GM18519 (cell line): ENCODE data around the gene BRCA1.
A peak's percentile ranks its signal among the peaks of the same experiment; 100 is the strongest.
"Not testable (repeated sequence)": the region's sequence is repeated elsewhere in the genome, so short reads cannot be mapped to it uniquely, and the experiment has no call there.

Source experiments
- ATAC-seq: cut with Tn5 transposase; IDR thresholded peaks from one replicate; pipeline ENCODE4 v1.9.1; 2021; ENCODE audit warnings: mild to moderate bottlenecking, moderate library complexity; ENCODE audit not compliant: unreplicated experiment, low FRiP score

Gene BRCA1

DNA sequence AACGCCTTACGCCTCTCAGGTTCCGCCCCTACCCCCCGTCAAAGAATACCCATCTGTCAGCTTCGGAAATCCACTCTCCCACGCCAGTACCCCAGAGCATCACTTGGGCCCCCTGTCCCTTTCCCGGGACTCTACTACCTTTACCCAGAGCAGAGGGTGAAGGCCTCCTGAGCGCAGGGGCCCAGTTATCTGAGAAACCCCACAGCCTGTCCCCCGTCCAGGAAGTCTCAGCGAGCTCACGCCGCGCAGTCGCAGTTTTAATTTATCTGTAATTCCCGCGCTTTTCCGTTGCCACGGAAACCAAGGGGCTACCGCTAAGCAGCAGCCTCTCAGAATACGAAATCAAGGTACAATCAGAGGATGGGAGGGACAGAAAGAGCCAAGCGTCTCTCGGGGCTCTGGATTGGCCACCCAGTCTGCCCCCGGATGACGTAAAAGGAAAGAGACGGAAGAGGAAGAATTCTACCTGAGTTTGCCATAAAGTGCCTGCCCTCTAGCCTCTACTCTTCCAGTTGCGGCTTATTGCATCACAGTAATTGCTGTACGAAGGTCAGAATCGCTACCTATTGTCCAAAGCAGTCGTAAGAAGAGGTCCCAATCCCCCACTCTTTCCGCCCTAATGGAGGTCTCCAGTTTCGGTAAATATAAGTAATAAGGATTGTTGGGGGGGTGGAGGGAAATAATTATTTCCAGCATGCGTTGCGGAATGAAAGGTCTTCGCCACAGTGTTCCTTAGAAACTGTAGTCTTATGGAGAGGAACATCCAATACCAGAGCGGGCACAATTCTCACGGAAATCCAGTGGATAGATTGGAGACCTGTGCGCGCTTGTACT lies at the start of gene BRCA1:
TSS of gene BRCA1 (minus strand) at position 232 of the 834 bp plus-strand sequence. CDS start 1,268 bp downstream, outside the sequence.
- peak; percentile 91 for ATAC-seq

DNA sequence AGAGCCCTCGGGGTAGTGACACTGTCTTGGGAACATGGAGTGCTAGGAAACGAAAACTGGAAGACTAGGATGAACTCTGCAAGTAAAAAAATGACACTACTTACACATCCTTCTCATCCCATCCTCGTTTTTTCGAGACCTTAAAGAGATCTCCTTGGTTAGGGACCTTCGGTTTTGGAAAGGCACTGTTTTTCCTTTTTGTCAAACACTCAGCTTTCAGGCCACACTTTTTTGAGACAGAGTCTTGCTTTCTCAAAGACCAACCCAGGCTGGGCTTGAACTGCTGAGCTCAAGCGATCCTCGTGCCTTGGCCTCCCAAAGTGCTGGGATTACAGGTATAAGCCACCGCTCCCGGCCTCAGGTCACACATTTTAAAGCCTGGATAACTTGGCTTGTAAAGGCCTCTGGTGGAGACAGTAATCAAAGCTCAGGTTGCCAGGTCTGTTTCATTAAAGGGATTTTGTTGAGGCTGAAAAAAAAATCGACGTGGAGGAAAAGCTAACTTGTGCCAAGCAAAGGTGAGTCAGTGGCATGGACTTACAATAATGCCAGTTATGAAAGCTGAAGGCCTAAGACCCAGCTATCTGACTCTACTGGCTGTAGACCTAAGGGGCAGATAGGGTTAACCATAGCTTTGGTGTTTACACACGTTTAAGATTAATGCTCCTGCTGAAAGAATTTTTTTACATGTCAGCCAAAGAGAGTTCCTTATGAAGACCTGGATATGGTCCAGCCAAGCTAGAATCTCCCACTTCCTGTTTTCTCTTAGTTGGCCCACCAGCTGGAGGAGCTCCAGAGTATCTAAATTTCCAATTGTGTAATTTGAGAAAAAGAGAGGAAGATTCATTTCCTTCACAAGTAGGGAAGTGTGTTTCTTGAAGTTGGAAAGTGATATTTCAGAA lies 46.7 kb upstream of the BRCA1 start:
- no peak for ATAC-seq

DNA sequence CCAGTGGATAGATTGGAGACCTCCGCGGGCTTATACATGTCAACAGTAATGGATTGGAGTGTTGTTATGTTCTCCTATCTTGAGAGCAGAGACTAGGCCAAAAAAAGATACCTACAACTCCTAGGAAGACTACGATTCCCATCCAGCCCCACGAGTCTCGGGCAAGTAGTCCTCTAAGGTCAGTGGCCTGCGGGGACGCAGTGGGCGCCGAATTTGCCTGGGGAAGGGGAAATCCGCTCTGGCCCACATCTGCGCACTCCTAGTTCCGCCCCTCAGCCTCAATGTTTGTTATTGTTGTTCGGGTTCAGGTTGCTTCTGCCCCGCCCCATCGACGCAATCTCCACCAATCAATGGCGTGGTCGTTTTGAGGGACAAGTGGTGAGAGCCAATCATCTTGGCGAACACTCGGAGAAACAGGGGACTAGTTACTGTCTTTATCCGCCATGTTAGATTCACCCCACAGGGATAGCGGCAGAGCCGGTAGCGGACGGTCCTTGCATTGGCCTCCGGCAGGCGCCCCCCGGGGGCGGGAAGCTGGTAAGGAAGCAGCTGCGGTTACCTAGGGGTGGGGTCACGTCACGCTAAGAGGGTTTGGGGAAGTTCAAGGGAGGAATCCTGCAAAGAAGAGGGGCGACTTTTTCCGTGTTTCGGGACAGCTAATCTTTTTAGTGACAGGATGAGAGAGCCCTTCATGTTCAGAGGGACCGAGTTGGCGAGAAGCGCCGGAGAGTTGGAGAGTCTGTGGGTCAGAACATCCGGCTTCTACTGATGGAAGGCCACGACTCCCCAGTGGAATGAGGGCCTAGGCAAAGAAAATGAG lies 45.8 kb upstream of the BRCA1 start, which contains the start of gene NBR1:
TSS of gene NBR1 (plus strand) at position 449 of the 820 bp plus-strand sequence. CDS start 4,586 bp downstream, outside the sequence.
- ATAC-seq: peak; percentile 77

DNA sequence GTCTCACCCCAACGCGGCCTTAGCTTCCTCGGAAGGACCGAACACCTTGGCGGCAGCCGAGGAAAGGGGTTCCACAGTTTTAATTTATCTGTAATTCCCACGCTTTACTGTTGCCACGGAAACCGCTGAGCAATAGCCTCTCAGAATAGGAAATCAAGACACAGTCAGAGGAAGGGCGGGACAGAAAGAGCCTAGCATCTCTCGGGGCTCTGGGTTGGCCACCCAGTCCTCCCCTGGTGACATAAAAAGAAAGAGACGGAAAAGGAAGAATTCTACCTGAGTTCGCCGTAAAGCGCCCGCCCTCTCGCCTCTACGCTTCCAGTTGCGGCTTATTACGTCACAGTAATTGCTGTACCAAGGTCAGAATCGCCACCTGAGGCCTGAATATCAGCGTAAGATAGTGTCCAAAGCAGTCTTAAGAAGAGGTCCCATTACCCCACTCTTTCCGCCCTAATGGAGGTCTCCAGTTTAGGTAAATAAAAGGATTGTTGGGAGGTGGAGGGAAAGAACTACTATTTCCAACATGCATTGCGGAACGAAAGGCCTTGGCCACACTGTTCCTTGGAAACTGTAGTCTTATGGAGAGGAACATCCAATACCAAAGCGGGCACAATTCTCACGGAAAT lies 45.1 kb upstream of the BRCA1 start:
- peak; percentile 43 for ATAC-seq

DNA sequence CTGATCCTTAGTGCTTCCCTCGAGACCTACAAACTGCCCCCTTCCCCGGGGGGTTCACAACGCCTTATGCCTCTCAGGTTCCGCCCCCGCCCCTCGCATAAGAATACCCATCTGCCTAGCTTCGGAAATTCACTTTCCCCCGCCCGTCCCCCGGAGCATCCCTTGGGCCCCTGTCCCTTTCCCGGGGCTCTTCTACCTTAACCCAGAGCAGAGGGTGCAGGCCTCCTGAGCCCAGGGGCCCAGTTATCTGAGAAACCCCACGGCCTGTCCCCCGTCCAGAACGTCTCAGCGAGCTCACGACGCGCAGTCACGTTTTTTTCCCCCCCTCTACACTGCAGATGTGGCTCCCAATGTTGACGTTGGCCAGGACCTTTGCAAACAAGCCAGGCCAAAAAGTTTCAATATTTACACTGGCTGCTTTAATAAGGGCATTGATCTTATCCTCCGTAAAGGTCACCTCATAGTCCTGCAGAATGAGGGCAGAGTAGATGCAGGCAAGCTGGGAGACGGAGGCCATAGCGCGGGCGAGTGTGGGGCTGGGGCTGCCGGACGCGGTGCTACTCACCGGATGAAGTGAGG lies 44.5 kb upstream of the BRCA1 start:
- ATAC-seq: peak; percentile 13

DNA sequence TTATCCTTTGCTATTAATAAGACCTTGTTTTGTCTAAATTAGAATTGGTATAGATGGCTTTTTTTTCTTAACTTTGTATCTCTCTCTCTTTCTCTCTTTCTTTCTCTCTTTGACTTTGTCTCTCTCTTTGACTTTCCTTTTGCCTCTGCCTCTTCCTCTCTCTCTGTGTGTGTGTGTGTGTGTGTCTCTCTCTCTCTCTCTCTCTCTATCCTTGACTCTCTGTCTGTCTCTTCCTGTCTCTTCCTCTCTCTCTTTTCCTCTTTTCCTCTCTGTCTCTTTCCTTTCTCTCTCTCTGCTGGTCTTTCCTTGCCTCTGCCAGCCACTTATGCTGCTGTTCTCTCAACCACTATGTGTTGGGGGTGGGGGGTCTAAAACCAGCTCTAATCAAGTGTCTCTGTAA lies 40.8 kb upstream of the BRCA1 start:
- ATAC-seq: not testable (repeated sequence)

DNA sequence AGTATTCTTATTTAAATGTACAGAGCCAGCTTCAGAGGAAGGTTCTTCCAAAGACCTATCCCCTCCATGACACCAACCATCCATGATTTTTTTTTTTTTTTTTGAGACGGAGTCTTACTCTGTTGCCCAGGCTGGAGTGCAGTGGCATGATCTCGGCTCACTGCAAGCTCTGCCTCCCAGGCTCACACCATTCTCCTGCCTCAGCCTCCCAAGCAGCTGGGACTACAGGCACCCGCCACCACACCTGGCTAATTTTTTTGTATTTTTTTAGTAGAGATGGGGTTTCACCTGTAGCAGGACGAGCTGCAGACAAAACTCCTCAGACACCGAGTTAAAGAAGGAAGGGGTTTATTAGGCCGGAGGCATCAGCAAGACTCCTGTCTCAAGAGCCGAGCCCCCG lies 34.8 kb upstream of the BRCA1 start:
- not testable (repeated sequence) for ATAC-seq

DNA sequence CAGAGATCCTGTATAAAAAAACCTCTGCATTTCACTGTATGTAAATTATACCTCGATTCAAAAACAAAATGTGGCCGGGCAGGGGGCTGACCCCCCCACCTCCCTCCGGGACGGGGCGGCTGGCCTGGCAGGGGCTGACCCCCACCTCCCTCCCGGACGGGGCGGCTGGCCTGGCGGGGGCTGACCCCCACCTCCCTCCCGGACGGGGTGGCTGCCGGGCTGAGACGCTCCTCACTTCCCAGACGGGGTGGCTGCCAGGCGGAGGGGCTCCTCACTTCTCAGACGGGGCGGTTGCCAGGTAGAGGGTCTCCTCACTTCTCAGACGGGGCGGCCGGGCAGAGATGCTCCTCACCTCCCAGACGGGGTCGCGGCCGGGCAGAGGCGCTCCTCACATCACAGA lies 34.1 kb upstream of the BRCA1 start:
- ATAC-seq: not testable (repeated sequence)

DNA sequence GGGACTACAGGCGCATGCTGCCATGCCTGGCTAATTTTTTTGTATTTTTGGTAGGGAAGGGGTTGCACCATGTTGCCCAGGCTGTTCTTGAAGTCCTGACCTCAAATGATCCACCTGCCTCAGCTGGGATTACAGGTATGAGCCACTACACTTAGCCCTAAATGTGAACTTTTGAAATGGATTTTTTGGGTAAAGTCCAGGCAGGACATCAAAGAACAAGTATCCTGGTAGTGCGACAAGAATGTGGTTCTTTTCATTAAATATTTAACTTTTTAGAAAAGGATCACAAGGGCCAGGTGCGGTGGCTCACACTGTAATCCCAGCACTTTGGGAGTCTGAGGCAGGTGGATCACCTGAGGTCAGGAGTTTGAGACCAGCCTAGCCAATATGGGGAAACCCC lies 30.5 kb upstream of the BRCA1 start:
- no peak for ATAC-seq

DNA sequence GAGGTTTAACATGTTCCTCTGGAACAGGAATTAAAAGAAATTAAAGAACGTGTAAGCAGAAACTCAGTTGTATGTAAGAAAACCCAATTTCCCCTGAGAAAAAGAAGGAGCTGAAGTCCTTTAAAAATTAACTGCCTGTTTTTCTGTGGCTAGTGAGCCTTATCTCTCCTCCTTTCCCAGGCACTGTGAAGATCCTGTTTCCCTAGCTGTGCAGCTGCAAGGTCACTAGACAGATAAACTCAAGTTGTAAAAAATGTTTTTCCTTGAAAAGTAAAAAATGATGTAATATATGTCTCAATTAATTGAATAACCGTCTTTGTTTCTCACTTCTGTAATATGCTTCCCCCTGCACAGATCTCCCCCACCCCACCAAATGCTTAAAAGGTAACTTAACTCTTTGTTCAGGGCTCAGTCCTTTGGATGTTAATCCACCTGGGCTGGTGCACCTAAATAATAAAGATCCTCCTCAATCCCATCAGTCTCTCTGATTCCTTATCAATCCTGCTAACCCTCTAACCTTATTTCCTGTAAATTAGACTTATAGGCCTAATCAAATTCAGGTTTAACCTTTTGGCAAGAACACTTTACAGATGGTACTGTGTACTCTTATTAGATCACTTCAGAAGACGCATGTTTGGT lies 28.2 kb upstream of the BRCA1 start:
- not testable (repeated sequence) for ATAC-seq

DNA sequence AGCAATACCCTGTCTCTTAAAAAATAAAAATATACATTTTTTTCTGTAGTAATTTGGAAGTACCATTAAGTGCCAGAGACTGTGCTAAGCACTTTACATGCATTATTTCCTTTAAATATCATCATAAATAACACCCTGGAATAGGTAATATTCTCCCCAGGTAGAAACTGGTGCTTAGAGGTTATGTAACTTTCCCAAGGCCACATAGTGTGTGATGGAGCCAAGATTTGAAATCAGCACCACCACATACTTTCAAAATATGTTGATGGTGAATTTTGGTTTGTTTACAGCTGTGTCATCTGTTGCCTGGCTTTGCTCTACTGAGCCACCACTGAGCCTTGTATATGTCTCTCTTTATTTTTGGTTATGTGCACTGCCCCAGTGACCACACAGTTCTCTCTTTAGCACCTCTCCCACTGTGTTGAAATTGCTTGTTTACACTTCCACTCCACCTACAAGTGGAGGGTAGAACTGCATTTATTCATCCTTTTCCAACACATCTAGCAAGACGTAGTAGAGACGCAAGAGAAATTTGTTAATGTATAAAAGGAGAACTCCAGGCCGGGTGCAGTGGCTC lies 26.8 kb upstream of the BRCA1 start:
- ATAC-seq: no peak

DNA sequence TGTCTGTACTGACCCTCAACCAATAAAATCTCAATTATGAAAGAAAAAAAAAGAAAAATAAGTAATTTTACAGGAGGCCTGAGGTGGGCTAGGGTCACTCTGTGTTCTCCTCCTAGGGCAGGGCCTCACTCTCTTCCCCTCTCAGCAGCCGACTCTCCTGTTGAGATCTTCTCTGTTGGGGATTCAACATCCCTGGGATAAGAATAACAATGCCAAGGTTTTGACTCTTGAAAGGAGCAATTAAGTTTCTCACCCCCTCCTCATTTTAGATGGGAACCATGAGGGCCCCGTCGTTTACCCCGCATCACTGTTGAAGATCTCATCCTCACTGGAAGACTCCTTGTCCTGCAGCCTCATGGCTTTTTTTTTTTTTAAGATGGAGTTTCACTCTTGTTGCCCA lies 21.5 kb upstream of the BRCA1 start:
- no peak for ATAC-seq

DNA sequence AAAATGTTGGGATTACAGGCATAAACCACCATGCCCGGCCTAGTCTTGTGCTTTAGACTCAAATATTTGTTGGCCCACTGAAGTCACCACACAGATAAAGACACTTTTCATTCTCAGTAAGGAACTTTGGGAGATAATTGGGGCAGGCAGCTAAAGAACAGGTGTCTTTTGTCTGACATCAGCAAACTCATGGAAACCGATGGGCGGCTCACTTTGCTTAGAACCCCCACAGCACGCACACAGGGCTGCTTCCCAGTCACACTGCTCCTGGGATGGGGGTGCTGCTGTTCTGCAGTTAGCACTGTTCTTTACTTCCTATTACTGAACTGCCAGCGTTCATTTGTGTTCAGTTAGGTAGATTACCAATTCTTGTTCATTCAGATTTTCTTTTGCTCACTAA lies 18.0 kb upstream of the BRCA1 start:
- no peak for ATAC-seq

DNA sequence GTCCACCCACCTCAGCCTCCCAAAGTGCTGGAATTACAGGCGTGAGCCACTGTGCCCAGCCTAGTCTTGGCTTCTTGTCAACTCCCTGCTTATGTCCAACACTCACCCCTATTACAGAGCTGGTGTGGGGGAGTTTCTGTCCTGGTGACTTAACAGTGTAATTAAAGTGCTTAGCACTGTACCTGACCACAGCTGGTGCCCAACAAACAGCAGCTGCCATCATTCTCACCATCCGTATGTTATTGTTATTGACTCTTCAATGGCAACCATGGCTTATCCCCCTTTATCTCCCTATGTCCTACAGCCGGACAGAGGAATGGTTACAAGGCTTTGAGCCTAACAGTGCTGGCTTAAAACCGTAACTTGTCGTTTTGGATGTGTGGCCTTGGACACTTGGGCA lies 17.0 kb upstream of the BRCA1 start:
- ATAC-seq: no peak

DNA sequence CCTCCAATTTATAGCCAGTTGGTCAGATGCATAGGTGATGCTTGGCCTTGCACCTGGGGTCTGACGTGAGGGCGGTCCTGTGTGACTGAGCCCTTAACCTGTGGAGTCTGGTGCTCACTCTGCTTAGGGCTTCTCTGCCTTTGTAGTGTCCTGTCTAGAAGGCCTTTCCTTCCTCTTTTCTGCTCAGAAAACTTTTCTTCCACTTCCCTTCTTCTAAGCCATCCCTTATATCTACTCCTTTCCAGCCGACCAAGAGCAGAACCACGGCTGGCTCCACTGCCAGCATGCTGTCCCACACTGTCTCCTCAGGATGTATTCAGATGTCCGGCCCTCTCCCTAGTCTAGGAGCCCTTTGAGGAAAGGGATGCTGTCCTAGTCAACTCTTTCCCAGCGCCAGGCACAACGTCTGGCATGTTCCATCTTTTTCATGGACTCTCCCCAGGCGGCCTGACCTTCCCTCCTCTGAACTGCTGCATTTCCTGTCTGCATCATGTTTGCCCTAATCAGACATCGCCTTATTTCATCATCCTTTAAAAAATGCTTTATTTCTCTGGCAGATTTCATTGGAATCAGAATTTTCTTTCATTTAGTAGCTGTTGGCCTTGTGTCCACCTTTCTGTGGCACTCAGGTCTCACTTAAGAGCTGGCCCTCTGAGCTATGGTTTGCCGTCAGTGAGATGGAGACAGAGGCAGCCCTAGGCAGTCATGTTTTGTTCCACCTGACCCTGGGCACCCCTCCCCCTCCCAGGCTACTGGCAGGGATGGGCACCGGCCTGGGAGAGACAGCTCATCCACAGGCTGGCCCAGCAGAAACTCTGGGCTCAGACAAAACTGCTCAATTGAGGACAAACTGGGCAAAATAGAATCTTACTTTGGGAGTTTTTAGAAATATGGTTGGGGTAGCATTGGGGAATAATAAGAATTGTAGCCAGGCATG lies 15.5 kb upstream of the BRCA1 start:
- no peak for ATAC-seq

DNA sequence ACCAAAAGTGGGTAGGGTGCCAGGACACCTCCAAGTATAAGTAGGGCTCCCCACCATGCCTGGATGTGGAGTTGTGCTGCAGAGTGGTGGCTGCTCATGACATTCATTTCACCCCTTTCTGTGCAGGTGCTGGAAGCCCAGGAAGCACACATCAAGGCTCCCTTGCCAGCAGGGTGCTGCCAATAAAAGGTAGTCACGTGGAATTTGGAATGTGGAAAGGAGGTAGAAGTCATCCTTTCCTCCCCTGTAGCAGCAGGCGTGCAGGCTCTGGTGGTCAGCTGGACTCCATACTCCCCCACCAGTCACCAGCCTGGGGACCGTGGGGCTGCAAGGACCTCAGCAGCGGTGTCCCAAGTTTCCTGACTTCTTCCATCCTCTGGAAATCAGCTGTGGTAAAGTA lies 13.4 kb upstream of the BRCA1 start:
- ATAC-seq: not testable (repeated sequence)

DNA sequence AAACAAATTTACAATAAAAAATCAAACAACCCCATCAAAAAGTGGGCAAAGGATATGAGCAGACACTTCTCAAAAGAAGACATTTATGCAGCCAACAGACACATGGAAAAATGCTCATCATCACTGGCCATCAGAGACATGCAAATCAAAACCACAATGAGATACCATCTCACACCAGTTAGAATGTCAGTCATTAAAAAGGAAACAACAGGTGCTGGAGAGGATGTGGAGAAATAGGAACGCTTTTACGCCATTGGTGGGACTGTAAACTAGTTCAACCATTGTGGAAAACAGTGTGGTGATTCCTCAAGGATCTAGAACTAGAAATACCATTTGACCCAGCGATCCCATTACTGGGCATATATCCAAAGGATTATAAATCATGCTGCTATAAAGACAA lies 11.4 kb upstream of the BRCA1 start:
- ATAC-seq: not testable (repeated sequence)

DNA sequence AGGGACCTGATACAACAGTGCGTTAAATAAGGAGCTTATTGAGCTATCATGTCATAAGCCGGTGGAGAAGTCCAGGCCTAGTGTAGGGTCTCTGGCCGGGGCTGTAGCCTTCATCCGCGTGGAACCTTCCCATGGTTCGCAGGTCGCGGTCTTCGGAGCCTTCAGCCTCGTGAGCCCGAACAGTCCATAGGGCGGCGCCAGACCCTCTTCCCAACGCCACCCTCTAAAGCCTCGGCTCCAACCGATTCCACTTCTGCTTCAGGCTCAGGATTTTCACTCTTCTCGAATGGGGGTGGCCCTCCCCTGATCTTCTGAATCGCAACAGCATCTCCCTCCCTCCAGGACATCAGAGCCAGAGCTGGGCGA lies 10.3 kb upstream of the BRCA1 start:
- ATAC-seq: no peak
